ENCODE results near the gene PPP1R36. TPM values are rescaled to one million over a fixed set of nuclear protein-coding genes. Genes with fewer than 3 reads are reported as not detected.

PPP1R36 gene
- total RNA-seq, 1 experiment from 2014 or later, result 0.50 TPM

- Mint-ChIP-seq H3K4me1 (peaks cover 18% of the 10 kb centered on the region in 2 experiments), H3K27ac (no peak overlapping the region), H3K36me3 (ENCODE audit: insufficient read depth in 1 of 3, low read depth in 3 of 3) (no peaks in the 10 kb centered on the region), H3K27me3 (ENCODE audit: low read depth) (no peaks in the 10 kb centered on the region), H3K4me3 (no peak overlapping the region), H3K9me3 (no peaks in the 10 kb centered on the region)
- Histone ChIP-seq H3K4me2 (ENCODE audit: insufficient read depth, insufficient read length, low read length) (no peak overlapping the region), H4K91ac (ENCODE audit: insufficient read length, low read depth, low read length) (no peak overlapping the region), H3K23ac (ENCODE audit: insufficient read length, low read depth, low read length) (no peak overlapping the region), H2BK15ac (ENCODE audit: low read depth, low read length) (no peak overlapping the region), H2BK20ac (ENCODE audit: low read depth, low read length, poor library complexity, severe bottlenecking) (no peak overlapping the region), H3K27me3 (ENCODE audit: insufficient read depth, low read length) (no peaks in the 10 kb centered on the region), H2AFZ (ENCODE audit: low read length) (no peak overlapping the region), H3K79me1 (ENCODE audit: insufficient read depth, low read depth, low read length, poor library complexity, severe bottlenecking) (no peaks in the 10 kb centered on the region), H3K4me1 (ENCODE audit: insufficient read depth, low read length) (peaks cover 3% of the 10 kb centered on the region; the same call in 1 of the 2 replicates), H3K23me2 (ENCODE audit: insufficient read length, low read depth, low read length, poor library complexity, severe bottlenecking) (no peaks in the 10 kb centered on the region), H2BK12ac (ENCODE audit: insufficient read length, low read depth, low read length) (no peak overlapping the region), H4K8ac (replicated peaks; ENCODE audit: insufficient read length, low read depth, low read length) (no peak overlapping the region), H2BK120ac (ENCODE audit: low read depth, low read length, poor library complexity, severe bottlenecking) (no peak overlapping the region), H3K18ac (ENCODE audit: insufficient read length, low read depth, low read length) (no peak overlapping the region), H3K9me3 (ENCODE audit: control insufficient read depth, low read depth, low read length) (no peaks in the 10 kb centered on the region), H3K9ac (ENCODE audit: extremely low read depth, insufficient read length, low read length) (no peak overlapping the region), H2AK5ac (ENCODE audit: insufficient read length, low read length) (no peak overlapping the region), H3K14ac (ENCODE audit: insufficient read depth, low read length) (no peak overlapping the region), H4K20me1 (ENCODE audit: control insufficient read depth, insufficient read depth, insufficient read length) (no peaks in the 10 kb centered on the region), H4K5ac (ENCODE audit: insufficient read length, low read depth, low read length) (no peak overlapping the region), H3T11ph (ENCODE audit: low read length) (no peak overlapping the region), H3K27ac (ENCODE audit: insufficient read length, low read depth, low read length) (no peak overlapping the region), H2BK5ac (ENCODE audit: insufficient read length, low read length) (no peak overlapping the region), H3K56ac (ENCODE audit: insufficient read length, low read depth, low read length) (no peak overlapping the region), H3K4ac (ENCODE audit: low read depth, low read length) (no peak overlapping the region), H3K79me2 (ENCODE audit: insufficient read depth, low read length) (no peaks in the 10 kb centered on the region)
- no peak for DNase-seq
- WGBS (ENCODE audit: extremely low coverage, insufficient read length, low lambda C conversion rate), result no CpG with 5 or more reads among the region's 1 CpG
- no peak for TF ChIP-seq CTCF (conservative IDR thresholded peaks at IDR 0.05)
Observed at GRCh38 chr14:64584190-64584589, 34.4 kb downstream of the PPP1R36 start.

Data from H9 (cell line).